Sigmoid colon (tissue), 3 donors: ENCODE data around the gene TOP3B.

ENCODE experiments used
- CTCF ChIP-seq, 4 experiments: fragments of 450-650 bp in 3 of 4; fragments of 200-600 bp in 1 of 4; IDR thresholded peaks; one replicate each; pipeline ENCODE4 v1.5.1; 2016 to 2019; ENCODE audit warnings: antibody characterized with exemption in 4 of 4, mild to moderate bottlenecking in 3 of 4, moderate library complexity in 2 of 4
- POLR2A ChIP-seq, 2 donors: fragments of 450-650 bp; IDR thresholded peaks; one replicate each; pipeline ENCODE4 v1.6.1; 2016; ENCODE audit warnings: antibody characterized with exemption in 2 of 2, mild to moderate bottlenecking in 2 of 2, moderate library complexity in 2 of 2

- TF ChIP-seq CTCF (IDR thresholded peaks at IDR 0.05) = no peak
- no peak for TF ChIP-seq POLR2A (IDR thresholded peaks at IDR 0.05)
These were observed 2.6 kb upstream of the TOP3B start for GRCh38 chr22:21985214-21985613.
